ENCODE results near the gene LLGL1. TPM values are rescaled to one million over a fixed set of nuclear protein-coding genes. Genes with fewer than 3 reads are reported as not detected.

LLGL1 gene
- total and polyA plus RNA-seq, 10 of the 15 experiments (the other 5 are each of a cell fraction or from before 2014, with no cell fraction given), result 0.02 to 9.2 (median 2.5) TPM

DNA sequence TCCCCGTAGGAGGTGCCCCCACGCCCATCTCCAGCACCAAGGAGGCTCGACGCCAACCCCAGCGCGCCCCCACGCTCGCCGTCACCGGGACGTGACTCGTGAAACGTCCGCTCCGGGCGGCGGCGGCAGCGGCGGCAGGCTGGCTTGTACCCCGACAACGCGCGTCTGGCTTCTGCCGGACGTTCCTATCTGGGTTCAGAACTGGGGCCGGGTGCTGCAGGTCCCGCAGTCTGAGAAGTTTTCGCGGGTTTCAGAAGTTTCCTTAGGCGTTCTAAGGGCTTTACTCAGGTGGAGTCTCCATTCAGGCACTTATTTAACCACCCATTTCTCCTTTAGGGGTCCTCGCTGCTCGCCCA lies 42.5 kb upstream of the LLGL1 start (continued):
- TF ChIP-seq, protein P1, sequence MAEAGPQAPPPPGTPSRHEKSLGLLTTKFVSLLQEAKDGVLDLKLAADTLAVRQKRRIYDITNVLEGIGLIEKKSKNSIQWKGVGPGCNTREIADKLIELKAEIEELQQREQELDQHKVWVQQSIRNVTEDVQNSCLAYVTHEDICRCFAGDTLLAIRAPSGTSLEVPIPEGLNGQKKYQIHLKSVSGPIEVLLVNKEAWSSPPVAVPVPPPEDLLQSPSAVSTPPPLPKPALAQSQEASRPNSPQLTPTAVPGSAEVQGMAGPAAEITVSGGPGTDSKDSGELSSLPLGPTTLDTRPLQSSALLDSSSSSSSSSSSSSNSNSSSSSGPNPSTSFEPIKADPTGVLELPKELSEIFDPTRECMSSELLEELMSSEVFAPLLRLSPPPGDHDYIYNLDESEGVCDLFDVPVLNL (IDR thresholded peaks at IDR 0.05; ENCODE audit: low read depth, low read length), result no peak
- TF ChIP-seq MEF2A (IDR thresholded peaks at IDR 0.05; ENCODE audit: insufficient read depth, low read depth, low read length) (0 out of 2 replicates have a peak, but pooled peaks have one; percentile 30), TCF12 (IDR thresholded peaks at IDR 0.05; ENCODE audit: low read depth, low read length) (0 out of 2 replicates have a peak, but pooled peaks have one; percentile 3), CEBPB (IDR thresholded peaks at IDR 0.05; ENCODE audit: borderline replicate concordance in 1 of 2, low read depth in 2 of 2, low read length in 2 of 2) (no peak), HDGF (IDR thresholded peaks at IDR 0.05) (no peak), HCFC1 (IDR thresholded peaks at IDR 0.05; ENCODE audit: low read length) (no peak), NRF1 (conservative IDR thresholded peaks at IDR 0.05; ENCODE audit: low read depth, low read length) (no peak), BMI1 (IDR thresholded peaks at IDR 0.05; ENCODE audit: borderline replicate concordance) (no peak), MYB (IDR thresholded peaks at IDR 0.05; ENCODE audit: borderline replicate concordance, low read depth, low read length) (peak; percentile 75), LARP7 (IDR thresholded peaks at IDR 0.05) (peak; percentile 30; the same call in 1 of the 2 replicates), EGR1 (IDR thresholded peaks at IDR 0.05; ENCODE audit: borderline replicate concordance in 1 of 2, low read depth in 2 of 2, low read length in 2 of 2) (peak; percentile 40 to 83; a peak in 2 of 3 replicates), NR2C1 (IDR thresholded peaks at IDR 0.05) (peak; percentile 74), NFIC (IDR thresholded peaks at IDR 0.05; ENCODE audit: low read depth, low read length) (no peak), SREBF1 (IDR thresholded peaks at IDR 0.05; ENCODE audit: low read length) (no peak), SRF (IDR thresholded peaks at IDR 0.05; ENCODE audit: low read depth in 2 of 2, low read length in 2 of 2) (no peak), ZNF207 (IDR thresholded peaks at IDR 0.05; ENCODE audit: borderline replicate concordance) (peak; percentile 15; the same call in 1 of the 2 replicates), SPI1 (IDR thresholded peaks at IDR 0.05; ENCODE audit: borderline replicate concordance, insufficient read depth, low read depth, low read length) (no peak), RELA (IDR thresholded peaks at IDR 0.05; ENCODE audit: borderline replicate concordance, partially characterized antibody) (no peak), ZNF24 (IDR thresholded peaks at IDR 0.05) (no peak), RB1 (IDR thresholded peaks at IDR 0.05; ENCODE audit: borderline replicate concordance) (no peak; the same call in 1 of the 2 replicates), E2F8 (IDR thresholded peaks at IDR 0.05; ENCODE audit: low read depth, partially characterized antibody) (no peak), SIN3A (IDR thresholded peaks at IDR 0.05; ENCODE audit: low read depth, low read length) (no peak), ATF7 (IDR thresholded peaks at IDR 0.05; ENCODE audit: low read depth) (0 out of 2 replicates have a peak, but pooled peaks have one; percentile 51), EED (IDR thresholded peaks at IDR 0.05; ENCODE audit: low read depth) (no peak), CBX5 (IDR thresholded peaks at IDR 0.05; ENCODE audit: low read depth) (0 out of 2 replicates have a peak, but pooled peaks have one; percentile 54)
- TF ChIP-seq, protein P2, sequence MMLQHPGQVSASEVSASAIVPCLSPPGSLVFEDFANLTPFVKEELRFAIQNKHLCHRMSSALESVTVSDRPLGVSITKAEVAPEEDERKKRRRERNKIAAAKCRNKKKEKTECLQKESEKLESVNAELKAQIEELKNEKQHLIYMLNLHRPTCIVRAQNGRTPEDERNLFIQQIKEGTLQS (IDR thresholded peaks at IDR 0.05; ENCODE audit: borderline replicate concordance, extremely low read depth, low read depth, low read length), result no peak
- TF ChIP-seq, protein P3, sequence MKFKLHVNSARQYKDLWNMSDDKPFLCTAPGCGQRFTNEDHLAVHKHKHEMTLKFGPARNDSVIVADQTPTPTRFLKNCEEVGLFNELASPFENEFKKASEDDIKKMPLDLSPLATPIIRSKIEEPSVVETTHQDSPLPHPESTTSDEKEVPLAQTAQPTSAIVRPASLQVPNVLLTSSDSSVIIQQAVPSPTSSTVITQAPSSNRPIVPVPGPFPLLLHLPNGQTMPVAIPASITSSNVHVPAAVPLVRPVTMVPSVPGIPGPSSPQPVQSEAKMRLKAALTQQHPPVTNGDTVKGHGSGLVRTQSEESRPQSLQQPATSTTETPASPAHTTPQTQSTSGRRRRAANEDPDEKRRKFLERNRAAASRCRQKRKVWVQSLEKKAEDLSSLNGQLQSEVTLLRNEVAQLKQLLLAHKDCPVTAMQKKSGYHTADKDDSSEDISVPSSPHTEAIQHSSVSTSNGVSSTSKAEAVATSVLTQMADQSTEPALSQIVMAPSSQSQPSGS (IDR thresholded peaks at IDR 0.05; ENCODE audit: low read length), result no peak

Data from GM12878 (cell line).